Activated CD8-positive, alpha-beta T cell treated with anti-CD3 and anti-CD28 coated beads, Interleukin-2, amount 10 ng/mL, durations not matched to agents 7 days and 5 days (primary cell): ENCODE data around the gene SELENOO. TPM values are rescaled to one million over a fixed set of nuclear protein-coding genes. Genes with fewer than 3 reads are reported as not detected.

Experiments used
- ATAC-seq: fragments of 150-1000 bp; cut with Tn5 transposase; one replicate; pipeline ENCODE4 v1.10.0; 2021; ENCODE audit warnings: moderate library complexity
- CTCF ChIA-PET: fragments of 350-600 bp; sonication (Branson Sonifier 250); formaldehyde crosslinking; loops from one replicate; lab custom pipeline; 2021; ENCODE audit warnings: antibody characterized with exemption; lab: Charles Lee
- POLR2A ChIA-PET: fragments of 350-600 bp; sonication (Branson Sonifier 250); formaldehyde crosslinking; loops from one replicate; lab custom pipeline; 2021; ENCODE audit warnings: antibody characterized with exemption; lab: Charles Lee
- DNase-seq: peaks from one replicate; pipeline ENCODE4 v3.0.0-alpha.2; 2020
- H3K27ac Mint-ChIP-seq: one replicate; pipeline ENCODE4 v1.8.0; 2021; ENCODE audit warnings: mild to moderate bottlenecking, mixed read lengths
- H3K27me3 Mint-ChIP-seq: one replicate; pipeline ENCODE4 v1.8.0; 2021; ENCODE audit warnings: low read depth, mixed read lengths
- H3K36me3 Mint-ChIP-seq: one replicate; pipeline ENCODE4 v1.8.0; 2021; ENCODE audit warnings: low read depth, mixed read lengths
- H3K4me1 Mint-ChIP-seq: one replicate; pipeline ENCODE4 v1.8.0; 2021; ENCODE audit warnings: low read depth, mixed read lengths
- H3K4me3 Mint-ChIP-seq: one replicate; pipeline ENCODE4 v1.8.0; 2021; ENCODE audit warnings: mild to moderate bottlenecking, mixed read lengths
- H3K9me3 Mint-ChIP-seq: one replicate; pipeline ENCODE4 v1.8.0; 2022; ENCODE audit warnings: mixed read lengths; ENCODE audit not compliant: insufficient read depth
- total RNA-seq, 2 experiments: library from RNA; stranded (reverse); gene quantifications; one replicate each; pipeline ENCODE4 v1.2.3, GENCODE V29; 2021

SELENOO gene
- total RNA-seq, 2 experiments from 2014 or later, result 23.6 to 24.4 TPM

DNA sequence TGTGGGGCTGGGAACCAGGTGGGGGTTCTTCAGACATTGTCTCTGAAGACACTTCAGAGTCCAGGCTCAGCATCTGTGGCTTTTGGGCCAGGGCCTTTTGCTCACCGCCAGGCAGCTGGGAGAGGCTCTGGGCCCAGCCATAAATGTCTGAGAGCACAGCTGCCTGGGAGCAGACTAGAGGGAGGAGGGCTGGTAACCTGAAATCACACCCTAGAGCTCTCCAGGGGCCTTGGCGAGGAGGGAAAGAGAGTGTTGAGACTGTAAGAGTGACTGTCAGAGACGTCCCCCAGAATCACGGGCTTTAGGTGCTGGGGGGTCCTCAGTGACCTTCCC, 11.0 kb upstream of the SELENOO start:
- CTCF ChIA-PET, result interaction anchor here (0.9 to 2.3 kb wide), 3 partner anchors 14 to 17 kb away, joined by 3 to 8 read pairs (median 4); no protein-coding TSS in a partner anchor
- ATAC-seq (peak; percentile 7), DNase-seq (no peak)
- Mint-ChIP-seq H3K9me3 (no peaks in the 10 kb centered on the region), H3K27ac (peak overlapping the region; percentile 94), H3K4me3 (peak overlapping the region; percentile 91), H3K36me3 (peaks cover 30% of the 10 kb centered on the region), H3K27me3 (no peaks in the 10 kb centered on the region), H3K4me1 (peaks cover 55% of the 10 kb centered on the region)
- POLR2A ChIA-PET, result interaction anchor here (1.1 to 2.7 kb wide), 10 partner anchors 13 to 431 kb away, joined by 3 to 17 read pairs (median 7); partner anchors contain the start of genes PANX2 and TUBGCP6

DNA sequence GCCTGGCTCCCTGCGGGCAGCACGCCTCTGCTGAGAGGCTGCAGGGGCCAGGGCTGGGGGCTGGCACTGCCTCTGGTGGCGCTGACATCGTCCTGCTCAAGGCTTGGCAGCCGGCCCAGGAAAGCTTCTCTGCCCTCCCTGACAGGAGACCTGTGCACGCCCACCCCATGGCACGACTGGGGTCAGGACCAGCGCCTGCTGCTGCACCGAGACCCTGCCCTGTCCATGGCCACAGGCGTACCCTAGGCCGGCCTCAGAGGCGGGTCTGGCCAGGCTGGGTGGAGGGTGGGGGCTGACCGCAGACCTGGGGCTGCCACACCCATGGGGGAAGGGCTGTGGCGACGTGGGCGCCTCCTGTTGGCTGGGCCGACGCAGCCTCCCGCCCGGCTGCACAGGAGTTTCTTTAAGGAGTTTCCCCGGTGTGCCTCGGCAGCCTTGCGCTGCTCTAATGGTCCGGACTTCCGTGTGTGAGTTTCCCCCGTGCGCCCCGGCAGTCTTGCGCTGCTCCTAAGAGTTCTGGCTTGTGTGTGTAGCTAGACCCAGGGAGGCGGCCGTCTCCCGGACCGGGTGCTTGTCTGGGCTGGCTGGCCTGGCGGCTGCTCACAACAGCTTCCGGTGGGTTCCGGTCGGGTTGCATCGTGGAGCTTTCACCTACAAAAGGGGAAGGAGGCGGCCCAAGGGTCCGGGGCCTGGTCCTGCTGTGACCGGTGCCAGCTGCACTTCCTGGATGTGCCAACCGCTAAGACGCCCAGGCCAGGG, 10.4 kb upstream of the SELENOO start:
- DNase-seq (peak; percentile 85), ATAC-seq (peak; percentile 56)
- Mint-ChIP-seq H3K4me1 (peaks cover 54% of the 10 kb centered on the region), H3K9me3 (no peaks in the 10 kb centered on the region), H3K4me3 (peak overlapping the region; percentile 91), H3K27me3 (no peaks in the 10 kb centered on the region), H3K27ac (peak overlapping the region; percentile 94), H3K36me3 (peaks cover 34% of the 10 kb centered on the region)
- ChIA-PET POLR2A (interaction anchor here (0.6 to 2.7 kb wide), 22 partner anchors 8 to 431 kb away, joined by 3 to 17 read pairs (median 5); partner anchors contain the start of genes ALG12, PANX2, SCO2 and TUBGCP6), CTCF (interaction anchor here (0.7 to 2.6 kb wide), 9 partner anchors 13 to 431 kb away, joined by 3 to 10 read pairs (median 4); no protein-coding TSS in a partner anchor)

DNA sequence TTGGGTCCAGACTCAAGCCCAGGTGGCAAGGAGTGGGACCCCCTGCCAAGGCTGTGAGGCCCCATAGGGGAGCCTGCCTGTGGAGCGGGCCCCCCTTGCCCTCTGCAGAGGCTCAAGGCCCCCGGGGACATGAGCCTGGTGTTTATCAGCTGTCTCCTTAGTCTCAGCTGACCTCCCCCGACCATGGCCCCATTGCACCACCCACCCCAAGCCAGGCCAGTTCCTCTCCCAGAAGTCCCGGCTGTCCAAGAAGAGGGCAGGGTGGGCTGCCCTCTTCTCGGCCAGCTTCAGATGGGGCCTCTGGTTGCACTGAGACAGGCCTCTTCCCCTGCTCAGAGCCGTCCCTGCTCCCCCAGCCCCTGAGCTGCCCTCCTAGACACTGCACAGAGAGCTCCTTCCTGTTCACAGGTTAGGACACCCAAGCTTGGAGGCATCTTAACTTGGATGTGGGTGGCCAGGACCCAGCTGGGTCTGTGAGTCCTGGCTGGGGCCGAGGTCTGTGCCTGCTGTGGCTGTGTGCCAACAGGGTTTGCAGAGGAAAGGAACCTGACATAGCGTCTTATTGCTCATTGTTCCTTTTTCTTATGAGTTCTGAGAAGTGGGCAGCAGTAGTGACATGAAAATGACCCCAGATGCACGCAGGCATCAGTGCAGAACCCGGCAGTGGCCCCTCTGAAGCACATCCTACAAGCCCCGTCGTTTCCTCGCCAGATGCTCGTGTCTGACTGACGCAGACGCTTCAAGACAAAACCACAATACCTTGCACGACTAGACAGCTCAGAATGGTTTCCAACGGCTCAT, 9.7 kb upstream of the SELENOO start:
- ChIA-PET CTCF (interaction anchor here (0.7 to 2.6 kb wide), 7 partner anchors 12 to 430 kb away, joined by 3 to 10 read pairs (median 5); no protein-coding TSS in a partner anchor), POLR2A (interaction anchor here (0.6 to 2.7 kb wide), 23 partner anchors 8 to 430 kb away, joined by 3 to 17 read pairs (median 4); partner anchors contain the start of genes ALG12, PANX2, SCO2 and TUBGCP6)
- Mint-ChIP-seq H3K36me3 (peaks cover 34% of the 10 kb centered on the region), H3K4me3 (peak overlapping the region; percentile 91), H3K27ac (peak overlapping the region; percentile 94), H3K27me3 (no peaks in the 10 kb centered on the region), H3K9me3 (no peaks in the 10 kb centered on the region), H3K4me1 (peaks cover 53% of the 10 kb centered on the region)
- ATAC-seq (peak; percentile 66), DNase-seq (peak; percentile 90)

DNA sequence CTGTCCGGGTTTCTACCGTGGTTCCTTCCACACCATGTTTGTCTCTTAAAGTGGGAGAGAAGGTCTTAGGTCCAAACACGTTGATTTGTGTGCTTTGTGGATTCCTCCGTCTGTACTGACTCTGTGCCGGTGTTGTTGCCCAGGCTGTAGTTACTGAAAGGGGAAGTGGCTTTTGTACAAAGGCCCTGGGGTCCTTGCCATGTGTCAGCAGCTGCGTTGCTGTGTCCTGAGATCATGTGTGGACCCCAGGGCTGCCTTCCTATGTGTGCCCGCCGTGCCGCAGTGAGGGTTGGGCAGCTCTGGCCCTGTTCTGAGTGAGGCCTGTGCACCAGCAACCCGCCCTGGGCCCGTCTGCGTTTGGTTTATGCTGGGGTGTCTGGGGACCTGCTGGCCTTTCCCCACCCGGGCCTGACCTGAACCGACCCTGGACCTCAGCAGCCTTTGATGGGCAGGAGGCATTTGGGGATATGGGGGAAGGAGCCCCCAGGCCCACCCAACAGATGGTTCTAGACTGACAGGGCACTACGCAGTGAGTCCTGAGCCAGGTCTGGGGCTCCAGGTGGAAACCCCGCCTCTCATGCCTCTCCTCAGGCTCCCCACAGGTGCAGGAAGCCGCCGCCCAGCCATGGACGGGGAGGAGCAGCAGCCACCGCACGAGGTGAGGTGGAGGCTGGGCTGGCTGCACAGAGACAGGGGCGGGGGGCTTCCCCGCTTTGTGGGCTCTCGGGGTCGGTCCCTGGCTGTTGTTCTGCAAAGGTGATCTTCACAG, 8.2 kb upstream of the SELENOO start:
- Mint-ChIP-seq H3K4me3 (peak overlapping the region; percentile 91), H3K27me3 (no peaks in the 10 kb centered on the region), H3K4me1 (peaks cover 44% of the 10 kb centered on the region), H3K9me3 (no peaks in the 10 kb centered on the region), H3K27ac (peak overlapping the region; percentile 94), H3K36me3 (peaks cover 27% of the 10 kb centered on the region)
- DNase-seq (peak; percentile 69), ATAC-seq (no peak)
- ChIA-PET POLR2A (interaction anchor here (1.2 to 1.3 kb wide), 2 partner anchors 149 to 348 kb away, joined by 3 read pairs; no protein-coding TSS in a partner anchor), CTCF (interaction anchor here (2.6 kb wide), 1 partner anchor 14 kb away, joined by 10 read pairs; no protein-coding TSS in a partner anchor)

DNA sequence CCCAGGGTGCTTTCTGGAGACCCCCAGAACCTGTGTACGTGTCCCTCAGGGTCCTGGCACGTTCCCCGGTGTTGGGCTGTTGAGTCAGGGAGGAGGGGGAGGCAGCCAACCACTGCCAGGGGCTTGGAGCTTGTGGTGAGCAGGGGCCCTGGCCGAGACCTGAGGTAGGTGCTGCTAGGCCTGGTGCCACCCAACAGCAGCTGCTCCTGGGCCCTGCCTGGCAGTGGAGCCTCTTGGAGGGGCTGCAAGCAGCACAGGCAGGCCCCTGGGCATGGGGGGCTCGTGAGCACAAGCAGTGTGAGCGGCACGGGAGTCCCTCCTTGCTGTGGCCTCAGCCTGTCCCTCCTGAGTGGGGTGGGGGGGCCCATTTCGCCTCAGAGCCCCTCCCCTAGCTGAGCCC, 7.2 kb upstream of the SELENOO start:
- Mint-ChIP-seq H3K9me3 (no peaks in the 10 kb centered on the region), H3K4me3 (no peak overlapping the region), H3K27ac (no peak overlapping the region), H3K27me3 (no peaks in the 10 kb centered on the region), H3K36me3 (peaks cover 30% of the 10 kb centered on the region), H3K4me1 (peaks cover 36% of the 10 kb centered on the region)
- no peak for DNase-seq
- no peak for ATAC-seq
- ChIA-PET POLR2A (no interaction called here), CTCF (no interaction called here)

DNA sequence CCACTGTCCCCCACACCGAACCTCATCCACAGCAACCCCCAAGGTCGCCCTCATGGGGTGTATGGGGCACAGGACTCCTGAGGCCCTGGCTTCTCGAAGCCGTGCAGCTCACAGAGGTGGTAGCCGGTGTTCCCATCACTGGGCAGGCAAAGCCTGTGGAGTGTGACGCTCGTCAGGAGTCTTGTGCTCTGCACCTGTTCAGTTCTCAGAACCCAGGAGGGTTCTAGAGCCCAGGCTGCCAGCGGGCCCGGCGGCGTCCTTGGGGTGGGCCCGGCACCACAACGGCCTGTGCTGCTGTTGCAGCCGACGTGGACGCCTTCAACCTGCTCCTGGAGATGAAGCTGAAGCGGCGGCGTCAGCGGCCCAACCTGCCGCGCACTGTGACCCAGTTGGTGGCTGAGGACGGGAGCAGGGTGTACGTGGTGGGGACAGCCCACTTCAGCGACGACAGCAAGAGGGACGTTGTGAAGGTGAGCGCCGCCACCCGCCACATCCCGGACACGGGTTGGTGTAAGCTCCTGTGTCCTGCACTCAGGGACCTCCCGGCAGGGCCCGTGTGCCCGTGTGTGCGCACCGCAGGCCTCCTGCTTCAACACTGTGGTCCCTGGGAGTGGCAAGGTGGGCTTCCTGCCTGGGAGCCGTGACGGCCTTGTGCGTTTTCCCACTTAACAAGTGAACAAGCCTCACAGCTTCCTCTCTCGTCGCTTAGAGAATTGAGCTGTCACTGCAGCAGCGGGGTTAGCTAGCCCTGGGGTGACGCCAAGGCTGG, 6.6 kb upstream of the SELENOO start:
- Mint-ChIP-seq H3K4me1 (peaks cover 30% of the 10 kb centered on the region), H3K27me3 (no peaks in the 10 kb centered on the region), H3K36me3 (peaks cover 31% of the 10 kb centered on the region), H3K9me3 (no peaks in the 10 kb centered on the region), H3K4me3 (no peak overlapping the region), H3K27ac (no peak overlapping the region)
- DNase-seq (no peak), ATAC-seq (no peak)
- POLR2A ChIA-PET, result no interaction called here
- CTCF ChIA-PET, result no interaction called here

DNA sequence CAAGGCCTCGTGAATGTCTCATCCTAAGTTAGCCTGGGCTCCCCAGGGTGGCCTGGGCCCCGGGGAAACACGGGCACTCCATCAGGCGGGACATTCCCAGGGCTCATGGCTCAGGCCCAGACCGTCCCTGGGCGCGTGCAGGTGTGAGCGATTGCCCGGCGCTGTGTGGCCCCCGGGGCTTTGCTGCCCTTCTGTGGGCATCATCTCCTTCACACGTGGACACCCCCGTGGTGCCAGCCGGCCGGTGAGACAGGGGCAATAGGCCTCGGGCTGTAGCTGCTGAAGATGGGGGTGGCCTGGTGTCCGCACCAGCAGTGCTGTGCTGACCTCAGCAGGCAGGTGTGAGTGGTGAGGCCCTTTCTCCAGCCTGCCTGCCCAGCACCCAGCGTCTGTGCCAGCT, 4.6 kb upstream of the SELENOO start:
- DNase-seq, result no peak
- H3K4me1 Mint-ChIP-seq, result peaks cover 24% of the 10 kb centered on the region
- ChIA-PET POLR2A (interaction anchor here (1.2 kb wide), 1 partner anchor 9 kb away, joined by 4 read pairs; no protein-coding TSS in a partner anchor), CTCF (no interaction called here)
- peaks cover 28% of the 10 kb centered on the region for H3K36me3 Mint-ChIP-seq
- no peak overlapping the region for H3K27ac Mint-ChIP-seq
- H3K27me3 Mint-ChIP-seq, result no peaks in the 10 kb centered on the region
- ATAC-seq, result no peak
- no peaks in the 10 kb centered on the region for H3K9me3 Mint-ChIP-seq
- no peak overlapping the region for H3K4me3 Mint-ChIP-seq

DNA sequence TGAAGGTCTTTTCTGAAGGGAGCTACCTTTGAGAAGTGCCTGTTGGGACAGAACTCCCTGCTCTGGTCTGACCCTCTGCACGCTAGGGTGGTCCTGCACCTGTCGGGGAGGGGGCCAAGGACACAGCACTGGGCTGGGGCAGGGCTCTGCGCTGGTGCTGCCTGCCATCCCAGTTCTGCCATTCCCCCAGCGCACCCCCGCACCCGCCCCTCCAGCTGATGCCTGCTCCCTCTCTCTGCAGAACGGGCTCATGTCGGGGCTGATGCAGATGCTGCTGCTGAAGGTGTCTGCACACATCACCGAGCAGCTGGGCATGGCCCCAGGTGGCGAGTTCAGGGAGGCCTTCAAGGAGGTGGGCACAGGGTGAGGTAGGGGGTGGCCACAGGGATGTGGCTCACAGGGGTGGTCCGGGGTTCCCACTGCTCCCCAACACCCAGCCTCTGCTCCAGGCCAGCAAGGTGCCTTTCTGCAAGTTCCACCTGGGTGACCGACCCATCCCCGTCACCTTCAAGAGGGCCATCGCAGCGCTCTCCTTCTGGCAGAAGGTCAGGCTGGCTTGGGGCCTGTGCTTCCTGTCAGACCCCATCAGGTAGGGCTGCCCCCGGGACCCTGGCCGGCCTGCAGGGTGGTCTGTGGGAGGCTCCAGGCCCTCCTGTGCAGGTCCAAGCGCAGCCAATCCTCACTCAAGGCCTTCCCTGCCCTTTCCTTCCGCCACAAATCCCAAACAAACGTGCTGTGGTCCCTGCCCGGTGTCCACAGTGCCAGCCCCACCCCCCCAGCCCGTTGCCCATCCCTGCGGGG, 3.6 kb upstream of the SELENOO start:
- no peaks in the 10 kb centered on the region for H3K27me3 Mint-ChIP-seq
- peaks cover 25% of the 10 kb centered on the region for H3K36me3 Mint-ChIP-seq
- CTCF ChIA-PET, result no interaction called here
- H3K9me3 Mint-ChIP-seq, result no peaks in the 10 kb centered on the region
- ATAC-seq, result no peak
- DNase-seq, result no peak
- peaks cover 19% of the 10 kb centered on the region for H3K4me1 Mint-ChIP-seq
- POLR2A ChIA-PET, result interaction anchor here (1.2 kb wide), 1 partner anchor 9 kb away, joined by 4 read pairs; no protein-coding TSS in a partner anchor
- H3K27ac Mint-ChIP-seq, result no peak overlapping the region
- H3K4me3 Mint-ChIP-seq, result no peak overlapping the region

DNA sequence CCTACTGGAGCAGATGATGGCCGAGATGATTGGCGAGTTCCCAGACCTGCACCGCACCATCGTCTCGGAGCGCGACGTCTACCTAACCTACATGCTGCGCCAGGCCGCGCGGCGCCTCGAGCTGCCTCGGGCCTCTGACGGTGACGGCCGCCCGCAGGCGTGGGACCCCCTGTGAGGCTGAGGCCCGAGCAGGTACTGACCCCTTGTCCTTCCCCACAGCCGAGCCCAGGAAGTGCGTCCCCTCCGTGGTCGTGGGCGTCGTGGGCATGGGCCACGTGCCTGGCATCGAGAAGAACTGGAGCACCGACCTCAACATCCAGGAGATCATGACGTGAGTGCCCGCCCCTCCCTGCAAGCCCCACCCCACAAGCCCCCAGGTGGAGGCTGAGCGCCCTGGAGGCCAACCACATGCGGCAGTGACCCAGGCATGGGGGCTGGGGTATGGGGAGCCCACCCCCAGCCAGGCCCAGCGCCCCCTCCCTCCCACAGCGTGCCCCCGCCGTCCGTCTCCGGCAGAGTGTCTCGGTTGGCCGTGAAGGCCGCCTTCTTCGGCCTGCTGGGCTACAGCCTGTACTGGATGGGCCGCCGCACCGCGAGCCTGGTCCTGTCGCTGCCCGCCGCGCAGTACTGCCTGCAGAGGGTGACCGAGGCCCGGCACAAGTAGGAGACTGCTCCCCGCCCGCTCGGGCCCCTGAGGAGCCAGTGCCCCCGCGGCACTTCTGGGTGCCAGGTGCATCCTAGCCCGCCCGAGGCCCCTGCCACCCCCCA, 2.8 kb upstream of the SELENOO start:
- H3K9me3 Mint-ChIP-seq, result no peaks in the 10 kb centered on the region
- peaks cover 18% of the 10 kb centered on the region for H3K36me3 Mint-ChIP-seq
- H3K27me3 Mint-ChIP-seq, result no peaks in the 10 kb centered on the region
- H3K27ac Mint-ChIP-seq, result no peak overlapping the region
- ATAC-seq, result no peak
- ChIA-PET CTCF (no interaction called here), POLR2A (interaction anchor here (0.6 kb wide), 1 partner anchor 51 kb away, joined by 3 read pairs; no protein-coding TSS in a partner anchor)
- H3K4me3 Mint-ChIP-seq, result peak overlapping the region; percentile 20
- peaks cover 16% of the 10 kb centered on the region for H3K4me1 Mint-ChIP-seq
- DNase-seq, result no peak
